Keratinocyte (primary cell): Measurements from ENCODE around the gene DPYSL4. TPM values are rescaled to one million over a fixed set of nuclear protein-coding genes. Genes with fewer than 3 reads are reported as not detected.

Source experiments
- DNase-seq: peaks from one replicate; pipeline ENCODE4 v3.0.0-alpha.2; 2011; ENCODE audit warnings: low read depth, missing footprints, low spot score
- FAIRE-seq: peaks from 2 replicates; lab custom pipeline; 2011; peaks lifted over from hg19 to GRCh38; lab: Jason Lieb, UNC
- H2AFZ ChIP-seq: 2 replicates; pipeline ENCODE4 v1.6.0; 2012; ENCODE audit warnings: low read length, control low read depth, inconsistent platforms; ENCODE audit not compliant: control insufficient read depth
- H3K27ac ChIP-seq: 2 replicates; pipeline ENCODE4 v1.5.1; 2011; ENCODE audit warnings: low read length; ENCODE audit not compliant: control insufficient read depth, insufficient read depth
- H3K27me3 ChIP-seq: 3 replicates; pipeline ENCODE4 v1.6.0; 2011; ENCODE audit warnings: low read length; ENCODE audit not compliant: control insufficient read depth, insufficient read depth; ENCODE audit errors: extremely low read depth
- H3K36me3 ChIP-seq, 2 experiments: 2 replicates in 1 of 2; 3 replicates in 1 of 2; pipeline ENCODE4 v1.5.1; 2011; ENCODE audit warnings: low read length in 2 of 2, mild to moderate bottlenecking in 1 of 2; ENCODE audit not compliant: control insufficient read depth in 2 of 2, insufficient read depth in 2 of 2; ENCODE audit errors: extremely low read depth in 1 of 2
- H3K4me1 ChIP-seq: 3 replicates; pipeline ENCODE4 v1.5.1; 2011; ENCODE audit warnings: low read length; ENCODE audit not compliant: control insufficient read depth, insufficient read depth; ENCODE audit errors: extremely low read depth
- H3K4me2 ChIP-seq: 3 replicates; pipeline ENCODE4 v1.6.0; 2011; ENCODE audit warnings: low read depth, low read length; ENCODE audit not compliant: control insufficient read depth, insufficient read depth; ENCODE audit errors: extremely low read depth
- H3K4me3 ChIP-seq, 3 experiments: fragments of 200-600 bp in 1 of 3; sonication (generic) in 1 of 3; 2 replicates in 2 of 3; 3 replicates in 1 of 3; pipeline ENCODE4 v1.5.1; 2011 to 2016; ENCODE audit warnings: low read length in 3 of 3, mild to moderate bottlenecking in 3 of 3, control low read depth in 2 of 3, inconsistent platforms in 1 of 3, low read depth in 1 of 3, mixed read lengths in 1 of 3, mixed run types in 1 of 3, moderate library complexity in 1 of 3; ENCODE audit not compliant: control insufficient read depth in 2 of 3, insufficient read depth in 2 of 3; ENCODE audit errors: extremely low read depth in 1 of 3
- H3K79me2 ChIP-seq: 2 replicates; pipeline ENCODE4 v1.6.0; 2012; ENCODE audit warnings: low read length; ENCODE audit not compliant: control insufficient read depth, insufficient read depth
- H3K9ac ChIP-seq: 3 replicates; pipeline ENCODE4 v1.6.0; 2011; ENCODE audit warnings: low read length; ENCODE audit not compliant: control insufficient read depth, insufficient read depth; ENCODE audit errors: extremely low read depth
- H3K9me1 ChIP-seq: 3 replicates; pipeline ENCODE4 v1.6.0; 2011; ENCODE audit warnings: low read length; ENCODE audit not compliant: control insufficient read depth, insufficient read depth; ENCODE audit errors: extremely low read depth
- H3K9me3 ChIP-seq: 2 replicates; pipeline ENCODE4 v1.5.1; 2012; ENCODE audit warnings: low read depth, low read length; ENCODE audit not compliant: control insufficient read depth
- H4K20me1 ChIP-seq: 3 replicates; pipeline ENCODE4 v1.6.0; 2011; ENCODE audit warnings: low read length; ENCODE audit not compliant: control insufficient read depth, insufficient read depth; ENCODE audit errors: extremely low read depth
- CTCF ChIP-seq, 3 experiments: IDR thresholded peaks in 1 of 3; conservative IDR thresholded peaks in 1 of 3; optimal IDR thresholded peaks in 1 of 3; 2 replicates in 2 of 3; 3 replicates in 1 of 3; pipeline versions ENCODE3 to v1.5.1; 2011; ENCODE audit warnings: low read length in 3 of 3, mild to moderate bottlenecking in 3 of 3, moderate library complexity in 2 of 3, control low read depth in 1 of 3, inconsistent platforms in 1 of 3; ENCODE audit not compliant: insufficient read depth in 2 of 3; ENCODE audit errors: extremely low read depth in 1 of 3
- EZH2 ChIP-seq: IDR thresholded peaks from one replicate; pipeline ENCODE4 v1.6.1; 2012; ENCODE audit warnings: inconsistent platforms, mild to moderate bottlenecking, low read length, moderate library complexity
- dilution Hi-C: fragments of 300-500 bp; cut with MboI; formaldehyde crosslinking; loops from one replicate; pipeline ENCODE4 v1.7.0; 2020; ENCODE audit warnings: low sequenced_read_pairs; ENCODE audit not compliant: extremely low pct_ligation_motif_present
- polyA plus RNA-seq, 5 experiments: library from polyadenylated mRNA; depleted of rRNA in 3 of 5; stranded (reverse) in 3 of 5; stranded (forward) in 1 of 5; unstranded in 1 of 5; fragments of >200 nt; gene quantifications; 1 replicate in 1 of 5; 2 replicates in 3 of 5; 3 replicates in 1 of 5; pipeline versions ENCODE4 v1.2.1 to v1.2.3, GENCODE V29; 2011 to 2012; ENCODE audit warnings: missing spikeins in 2 of 5, low read depth in 1 of 5, low replicate concordance in 1 of 5

The DPYSL4 gene
- polyA plus RNA-seq, 1 donor (not counting 4 experiments of a cell fraction or from before 2014, with no cell fraction given): 7.4 TPM

- Histone ChIP-seq H3K27ac (no peak overlapping the region), H3K9me3 (no peaks in the 10 kb centered on the region), H3K27me3 (peaks cover 24% of the 10 kb centered on the region), H4K20me1 (no peaks in the 10 kb centered on the region), H3K4me1 (no peaks in the 10 kb centered on the region), H3K9ac (no peak overlapping the region), H3K79me2 (no peaks in the 10 kb centered on the region), H3K9me1 (no peaks in the 10 kb centered on the region), H3K4me3 (no peak overlapping the region), H2AFZ (no peak overlapping the region), H3K4me2 (no peak overlapping the region), H3K36me3 (no peaks in the 10 kb centered on the region)
- DNase-seq (no peak), FAIRE-seq (no peak)
- TF ChIP-seq EZH2 (no peak), CTCF (optimal IDR thresholded peaks at IDR 0.05 in 1 of 3, IDR thresholded peaks at IDR 0.05 in 1 of 3, conservative IDR thresholded peaks at IDR 0.05 in 1 of 3; ENCODE audit: extremely low read depth in 1 of 3, insufficient read depth in 2 of 3, low read length in 3 of 3) (no peak)
- dilution Hi-C loops: no loop called here
Observed at GRCh38 chr10:132179551-132180392, 7.0 kb upstream of the DPYSL4 start.

- Histone ChIP-seq H3K9me1 (no peaks in the 10 kb centered on the region), H3K36me3 (no peaks in the 10 kb centered on the region), H3K9me3 (no peaks in the 10 kb centered on the region), H3K9ac (no peak overlapping the region), H3K27ac (no peak overlapping the region), H3K4me1 (no peaks in the 10 kb centered on the region), H3K27me3 (peaks cover 33% of the 10 kb centered on the region), H3K79me2 (no peaks in the 10 kb centered on the region), H2AFZ (no peak overlapping the region), H3K4me2 (no peak overlapping the region), H4K20me1 (no peaks in the 10 kb centered on the region), H3K4me3 (no peak overlapping the region)
- no peak for TF ChIP-seq EZH2
- no peak for TF ChIP-seq CTCF (optimal IDR thresholded peaks at IDR 0.05 in 1 of 3, IDR thresholded peaks at IDR 0.05 in 1 of 3, conservative IDR thresholded peaks at IDR 0.05 in 1 of 3; ENCODE audit: extremely low read depth in 1 of 3, insufficient read depth in 2 of 3, low read length in 3 of 3)
- dilution Hi-C loops: no loop called here
- DNase-seq (no peak), FAIRE-seq (no peak)
Observed at GRCh38 chr10:132180736-132181135, 6.0 kb upstream of the DPYSL4 start.
